GM18520 (cell line): ENCODE measurements around the gene TULP4.
"Not testable (repeated sequence)": the region's sequence is repeated elsewhere in the genome, so short reads cannot be mapped to it uniquely, and the experiment has no call there.

Experiments
- ATAC-seq: cut with Tn5 transposase; IDR thresholded peaks from one replicate; pipeline ENCODE4 v1.9.1; 2021; ENCODE audit not compliant: unreplicated experiment

TULP4 gene

GRCh38 chr6:158552055-158552795, 240.0 kb downstream of the TULP4 start:
- ATAC-seq = no peak

GRCh38 chr6:158552796-158553138, 240.5 kb downstream of the TULP4 start:
- ATAC-seq = no peak

- no peak for ATAC-seq
Observed at GRCh38 chr6:158554611-158555361, 242.5 kb downstream of the TULP4 start.

- ATAC-seq = no peak
Observed at GRCh38 chr6:158556113-158556512, 243.8 kb downstream of the TULP4 start.

GRCh38 chr6:158557110-158557509, 244.8 kb downstream of the TULP4 start:
- not testable (repeated sequence) for ATAC-seq

- ATAC-seq = no peak
Observed at GRCh38 chr6:158557927-158558326, 245.7 kb downstream of the TULP4 start.

- ATAC-seq = no peak
Observed at GRCh38 chr6:158558415-158559306, 246.4 kb downstream of the TULP4 start.

GRCh38 chr6:158559338-158559894, 247.2 kb downstream of the TULP4 start:
- no peak for ATAC-seq

- ATAC-seq = peak; percentile 83
Observed at GRCh38 chr6:158559895-158560835, 247.9 kb downstream of the TULP4 start, which contains the start of gene TMEM181. TSS of gene TMEM181 (plus strand) at chr6:158560091. CDS start at chr6:158560225, 134 bp downstream.

GRCh38 chr6:158560836-158561320, 248.6 kb downstream of the TULP4 start:
- no peak for ATAC-seq
